Caco-2 (cell line): ENCODE results near the gene CTNNA2. TPM values are rescaled to one million over a fixed set of nuclear protein-coding genes. Genes with fewer than 3 reads are reported as not detected.

ENCODE experiments used
- BruUV-seq: library from RNA; stranded (reverse); fragments of 400-500 nt; replicated peaks from 2 replicates; lab custom pipeline; 2021; lab: Mats Ljungman, UMichigan
- CTCF ChIA-PET: fragments of 300-600 bp; sonication (Branson Sonifier 250); formaldehyde crosslinking; loops from one replicate; lab custom pipeline; 2022; ENCODE audit warnings: antibody characterized with exemption; lab: Charles Lee
- POLR2A ChIA-PET: fragments of 300-600 bp; sonication (Branson Sonifier 250); formaldehyde crosslinking; loops from one replicate; lab custom pipeline; 2022; ENCODE audit warnings: antibody characterized with exemption; lab: Charles Lee
- DNase-seq, 2 experiments: peaks; one replicate each; pipeline versions ENCODE4 v3.0.0 to v3.0.0-alpha.2; 2020 to 2022
- H3K27me3 ChIP-seq: replicated peaks from 2 replicates; pipeline ENCODE4 v1.6.0; 2011; ENCODE audit warnings: low read length; ENCODE audit not compliant: control insufficient read depth, insufficient read depth
- H3K36me3 ChIP-seq: 2 replicates; pipeline ENCODE4 v1.5.1; 2011; ENCODE audit warnings: low read length; ENCODE audit not compliant: control insufficient read depth, insufficient read depth
- H3K4me1 ChIP-seq: fragments of 250-450 bp; sonication (Bioruptor Pico); 2 replicates; pipeline ENCODE4 v1.5.1; 2020; ENCODE audit warnings: mild to moderate bottlenecking
- H3K4me3 ChIP-seq: 2 replicates; pipeline ENCODE4 v1.5.1; 2011; ENCODE audit warnings: low read depth, mild to moderate bottlenecking, control low read depth, low read length
- H3K9me3 ChIP-seq: fragments of 250-450 bp; sonication (Bioruptor Pico); 2 replicates; pipeline ENCODE4 v1.5.1; 2020; ENCODE audit warnings: mild to moderate bottlenecking, moderate library complexity
- H3K27ac Mint-ChIP-seq: one replicate; pipeline ENCODE4 v1.8.0; 2022; ENCODE audit warnings: mixed read lengths; ENCODE audit not compliant: unreplicated experiment
- H3K27me3 Mint-ChIP-seq: one replicate; pipeline ENCODE4 v1.8.0; 2022; ENCODE audit warnings: mixed read lengths; ENCODE audit not compliant: insufficient read depth, unreplicated experiment
- H3K36me3 Mint-ChIP-seq: one replicate; pipeline ENCODE4 v1.8.0; 2022; ENCODE audit warnings: mild to moderate bottlenecking, mixed read lengths; ENCODE audit not compliant: insufficient read depth, unreplicated experiment
- H3K4me1 Mint-ChIP-seq: one replicate; pipeline ENCODE4 v1.8.0; 2022; ENCODE audit warnings: low read depth, mixed read lengths; ENCODE audit not compliant: unreplicated experiment
- H3K4me3 Mint-ChIP-seq: one replicate; pipeline ENCODE4 v1.8.0; 2022; ENCODE audit warnings: mild to moderate bottlenecking, moderate library complexity, mixed read lengths; ENCODE audit not compliant: unreplicated experiment
- H3K9me3 Mint-ChIP-seq: one replicate; pipeline ENCODE4 v1.8.0; 2022; ENCODE audit warnings: mixed read lengths; ENCODE audit not compliant: unreplicated experiment
- intact Hi-C: fragments of 100-400 bp; cut with micrococcal nuclease; formaldehyde crosslinking; loops from one replicate; pipeline ENCODE4 v1.10.0; 2022; ENCODE audit not compliant: unreplicated experiment
- total RNA-seq: library from RNA; stranded (reverse); gene quantifications from 2 replicates; pipeline ENCODE4 v1.2.3, GENCODE V29; 2022
- TF ChIP-seq, protein P1 (sequence below), 2 experiments: fragments of 200-600 bp in 1 of 2; IDR thresholded peaks; 1 replicate in 1 of 2; 2 replicates in 1 of 2; pipeline versions ENCODE4 v1.5.1 to v1.8.0; 2011 to 2022; ENCODE audit warnings: antibody characterized with exemption in 1 of 2, control low read depth in 1 of 2, inconsistent platforms in 1 of 2, low read depth in 1 of 2, low read length in 1 of 2, mild to moderate bottlenecking in 1 of 2, moderate library complexity in 1 of 2; ENCODE audit not compliant: insufficient read depth in 1 of 2, severe bottlenecking in 1 of 2, unreplicated experiment in 1 of 2

Gene CTNNA2
- total RNA-seq, 1 experiment from 2014 or later = not detected

DNA sequence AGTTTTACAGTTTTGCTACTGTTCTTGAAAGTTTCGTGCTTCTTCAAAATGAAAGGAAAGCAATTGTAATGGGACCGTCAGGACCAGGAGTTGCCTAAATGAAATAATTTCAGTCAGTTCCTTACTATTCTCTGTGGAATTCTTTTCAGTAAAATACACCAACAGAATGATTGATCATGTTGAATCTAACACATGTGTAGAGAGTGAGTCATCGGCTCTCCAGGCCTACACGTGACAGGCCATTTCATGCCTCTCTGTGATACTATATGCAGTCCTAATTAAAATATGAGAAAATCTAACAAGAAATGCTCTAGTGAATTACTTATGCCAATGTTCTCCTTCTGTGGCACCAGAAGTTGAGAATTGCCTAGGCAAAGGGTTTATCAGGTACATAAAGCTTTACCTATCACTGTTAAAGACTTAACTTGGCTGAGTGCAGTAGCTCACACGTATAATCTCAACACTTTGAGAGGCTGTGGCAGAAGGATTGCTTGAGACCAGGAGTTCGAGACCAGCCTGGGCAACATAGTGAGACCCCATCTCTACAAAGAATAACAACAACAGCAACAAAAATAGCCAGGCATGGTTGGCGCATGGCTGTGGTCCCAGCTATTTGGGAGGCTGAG is 592.3 kb downstream of the CTNNA2 start:
- H3K9me3 Mint-ChIP-seq = peaks cover 9% of the 10 kb centered on the region
- H3K27ac Mint-ChIP-seq = no peak overlapping the region
- no peaks in the 10 kb centered on the region for H3K4me1 ChIP-seq
- DNase-seq = no peak
- no TSS peak for BruUV-seq
- H3K4me3 Mint-ChIP-seq = no peak overlapping the region
- H3K4me3 ChIP-seq = no peak overlapping the region
- CTCF ChIA-PET = no interaction called here
- H3K9me3 ChIP-seq = no peaks in the 10 kb centered on the region
- H3K36me3 ChIP-seq = no peaks in the 10 kb centered on the region
- no peaks in the 10 kb centered on the region for H3K36me3 Mint-ChIP-seq
- no peaks in the 10 kb centered on the region for H3K27me3 ChIP-seq
- TF ChIP-seq, protein P1, sequence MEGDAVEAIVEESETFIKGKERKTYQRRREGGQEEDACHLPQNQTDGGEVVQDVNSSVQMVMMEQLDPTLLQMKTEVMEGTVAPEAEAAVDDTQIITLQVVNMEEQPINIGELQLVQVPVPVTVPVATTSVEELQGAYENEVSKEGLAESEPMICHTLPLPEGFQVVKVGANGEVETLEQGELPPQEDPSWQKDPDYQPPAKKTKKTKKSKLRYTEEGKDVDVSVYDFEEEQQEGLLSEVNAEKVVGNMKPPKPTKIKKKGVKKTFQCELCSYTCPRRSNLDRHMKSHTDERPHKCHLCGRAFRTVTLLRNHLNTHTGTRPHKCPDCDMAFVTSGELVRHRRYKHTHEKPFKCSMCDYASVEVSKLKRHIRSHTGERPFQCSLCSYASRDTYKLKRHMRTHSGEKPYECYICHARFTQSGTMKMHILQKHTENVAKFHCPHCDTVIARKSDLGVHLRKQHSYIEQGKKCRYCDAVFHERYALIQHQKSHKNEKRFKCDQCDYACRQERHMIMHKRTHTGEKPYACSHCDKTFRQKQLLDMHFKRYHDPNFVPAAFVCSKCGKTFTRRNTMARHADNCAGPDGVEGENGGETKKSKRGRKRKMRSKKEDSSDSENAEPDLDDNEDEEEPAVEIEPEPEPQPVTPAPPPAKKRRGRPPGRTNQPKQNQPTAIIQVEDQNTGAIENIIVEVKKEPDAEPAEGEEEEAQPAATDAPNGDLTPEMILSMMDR (IDR thresholded peaks at IDR 0.05; ENCODE audit: insufficient read depth in 1 of 2, low read depth in 1 of 2, low read length in 1 of 2, severe bottlenecking in 1 of 2, unreplicated experiment in 1 of 2) = no peak
- POLR2A ChIA-PET = no interaction called here
- intact Hi-C loops = no loop called here
- no peaks in the 10 kb centered on the region for H3K27me3 Mint-ChIP-seq
- H3K4me1 Mint-ChIP-seq = no peaks in the 10 kb centered on the region

DNA sequence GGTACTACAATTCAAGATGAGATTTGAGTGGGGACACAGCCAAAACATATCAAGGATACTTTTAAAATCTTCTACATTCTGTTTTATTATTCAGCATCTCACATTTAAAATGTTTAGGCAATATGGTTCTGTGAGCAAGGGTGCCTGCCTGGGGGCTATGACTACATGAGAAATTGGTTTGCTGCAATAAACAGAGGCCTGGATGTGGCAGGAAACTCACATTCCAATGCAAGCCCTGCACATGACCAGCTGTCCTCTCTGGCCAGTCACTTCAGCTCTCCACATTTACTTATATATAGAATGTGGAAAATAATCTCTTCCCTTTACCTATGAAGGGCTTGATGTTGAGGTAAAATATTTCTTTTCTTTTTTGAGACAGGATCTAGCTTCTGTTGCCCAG is 598.3 kb downstream of the CTNNA2 start:
- POLR2A ChIA-PET = no interaction called here

DNA sequence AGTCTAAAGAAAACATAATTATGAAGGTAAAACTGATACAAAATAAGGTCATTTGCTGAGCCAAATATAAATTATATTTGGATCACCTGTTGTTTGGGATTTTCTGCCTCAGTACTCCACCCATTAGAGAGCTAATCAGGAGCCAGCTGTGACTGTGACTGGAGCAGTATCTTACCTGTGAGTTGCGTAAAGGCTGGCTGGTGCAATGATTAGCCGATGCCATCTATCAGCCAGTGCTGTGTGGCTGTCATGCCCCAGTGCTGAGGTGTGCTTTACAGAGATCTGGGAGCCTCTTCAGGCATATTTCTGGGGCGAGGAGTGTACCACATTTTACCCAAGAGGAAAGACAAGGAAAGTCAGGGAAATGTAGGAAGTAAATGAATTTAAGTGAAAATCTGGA is 599.9 kb downstream of the CTNNA2 start:
- H3K27me3 Mint-ChIP-seq = no peaks in the 10 kb centered on the region

More for the DNA sequence above, 598.3 kb downstream of the CTNNA2 start:
- no peaks in the 10 kb centered on the region for H3K27me3 ChIP-seq
- no peak overlapping the region for H3K4me3 Mint-ChIP-seq
- no peak overlapping the region for H3K4me3 ChIP-seq
- H3K27ac Mint-ChIP-seq = no peak overlapping the region
- no TSS peak for BruUV-seq
- TF ChIP-seq, protein P1 (IDR thresholded peaks at IDR 0.05; ENCODE audit: insufficient read depth in 1 of 2, low read depth in 1 of 2, low read length in 1 of 2, severe bottlenecking in 1 of 2, unreplicated experiment in 1 of 2) = no peak
- peaks cover 9% of the 10 kb centered on the region for H3K9me3 Mint-ChIP-seq
- H3K36me3 Mint-ChIP-seq = no peaks in the 10 kb centered on the region
- intact Hi-C loops = no loop called here
- H3K4me1 Mint-ChIP-seq = no peaks in the 10 kb centered on the region
- no peaks in the 10 kb centered on the region for H3K9me3 ChIP-seq
- H3K4me1 ChIP-seq = no peaks in the 10 kb centered on the region
- no peaks in the 10 kb centered on the region for H3K36me3 ChIP-seq
- no peaks in the 10 kb centered on the region for H3K27me3 Mint-ChIP-seq
- CTCF ChIA-PET = no interaction called here
- DNase-seq = no peak

More for the DNA sequence above, 599.9 kb downstream of the CTNNA2 start:
- H3K36me3 Mint-ChIP-seq = no peaks in the 10 kb centered on the region
- Histone ChIP-seq H3K4me1 (no peaks in the 10 kb centered on the region), H3K9me3 (no peaks in the 10 kb centered on the region), H3K36me3 (no peaks in the 10 kb centered on the region), H3K4me3 (no peak overlapping the region), H3K27me3 (no peaks in the 10 kb centered on the region)
- peaks cover 9% of the 10 kb centered on the region for H3K9me3 Mint-ChIP-seq
- POLR2A ChIA-PET = no interaction called here
- no peaks in the 10 kb centered on the region for H3K4me1 Mint-ChIP-seq
- BruUV-seq = no TSS peak
- DNase-seq = no peak
- CTCF ChIA-PET = no interaction called here
- H3K4me3 Mint-ChIP-seq = no peak overlapping the region
- H3K27ac Mint-ChIP-seq = no peak overlapping the region
- intact Hi-C loops = no loop called here
- TF ChIP-seq, protein P1 (IDR thresholded peaks at IDR 0.05; ENCODE audit: insufficient read depth in 1 of 2, low read depth in 1 of 2, low read length in 1 of 2, severe bottlenecking in 1 of 2, unreplicated experiment in 1 of 2) = no peak
